Endothelial cell of umbilical vein (primary cell): ENCODE results near the gene MYO18A. TPM values are rescaled to one million over a fixed set of nuclear protein-coding genes. Genes with fewer than 3 reads are reported as not detected.

Source experiments
- BruUV-seq: library from RNA; stranded (reverse); fragments of 400-500 nt; replicated peaks from 2 replicates; lab custom pipeline; 2021; lab: Mats Ljungman, UMichigan
- CTCF ChIA-PET: fragments of 300-600, 350-600 bp; sonication (Branson Sonifier 250); formaldehyde crosslinking; loops from one replicate; lab custom pipeline; 2021; ENCODE audit warnings: antibody characterized with exemption, inconsistent platforms; lab: Charles Lee
- POLR2A ChIA-PET: fragments of 300-600, 350-600 bp; sonication (Branson Sonifier 250); formaldehyde crosslinking; loops from one replicate; lab custom pipeline; 2021; ENCODE audit warnings: antibody characterized with exemption, inconsistent platforms; lab: Charles Lee
- DNase-seq: peaks from one replicate; pipeline ENCODE4 v3.0.0-alpha.2; 2011; ENCODE audit warnings: low read depth, low spot score
- FAIRE-seq: peaks from 2 replicates; lab custom pipeline; 2011; peaks lifted over from hg19 to GRCh38; lab: Jason Lieb, UNC
- H2AFZ ChIP-seq: 2 replicates; pipeline ENCODE4 v1.6.0; 2012; ENCODE audit warnings: low read depth, low read length, control low read depth, inconsistent platforms
- H3K27ac ChIP-seq: 2 replicates; pipeline ENCODE4 v1.5.1; 2011; ENCODE audit warnings: low read depth, mild to moderate bottlenecking, control low read depth, low read length, moderate library complexity; ENCODE audit not compliant: insufficient read depth
- H3K27me3 ChIP-seq, 2 experiments: 2 replicates each; pipeline versions ENCODE4 v1.6.0 to v1.6.1; 2011; ENCODE audit warnings: low read length in 2 of 2, mixed read lengths in 1 of 2; ENCODE audit not compliant: control insufficient read depth in 2 of 2, insufficient read depth in 2 of 2
- H3K36me3 ChIP-seq, 2 experiments: 2 replicates in 1 of 2; 3 replicates in 1 of 2; pipeline ENCODE4 v1.5.1; 2011; ENCODE audit warnings: low read length in 2 of 2, mild to moderate bottlenecking in 1 of 2, moderate library complexity in 1 of 2; ENCODE audit not compliant: control insufficient read depth in 2 of 2, insufficient read depth in 2 of 2; ENCODE audit errors: extremely low read depth in 1 of 2
- H3K4me1 ChIP-seq: 3 replicates; pipeline ENCODE4 v1.5.1; 2011; ENCODE audit warnings: mild to moderate bottlenecking, low read length; ENCODE audit not compliant: control insufficient read depth, insufficient read depth; ENCODE audit errors: extremely low read depth
- H3K4me2 ChIP-seq: 2 replicates; pipeline ENCODE4 v1.6.1; 2011; ENCODE audit warnings: low read length, control low read depth, mixed read lengths; ENCODE audit not compliant: insufficient read depth
- H3K4me3 ChIP-seq, 3 experiments: fragments of 200-600 bp in 1 of 3; sonication (generic), shearing (Covaris generic) in 1 of 3; replicated peaks in 1 of 3; 2 replicates each; pipeline ENCODE4 v1.5.1; 2011 to 2016; ENCODE audit warnings: control low read depth in 3 of 3, low read length in 3 of 3, mild to moderate bottlenecking in 2 of 3, inconsistent platforms in 1 of 3, low read depth in 1 of 3, moderate library complexity in 1 of 3; ENCODE audit not compliant: insufficient read depth in 1 of 3
- H3K79me2 ChIP-seq: 2 replicates; pipeline ENCODE4 v1.6.0; 2012; ENCODE audit warnings: low read length, inconsistent platforms; ENCODE audit not compliant: control insufficient read depth, insufficient read depth
- H3K9ac ChIP-seq: replicated peaks from 2 replicates; pipeline ENCODE3; 2011; ENCODE audit warnings: low read length, control low read depth; ENCODE audit not compliant: insufficient read depth; ENCODE audit errors: extremely low read depth
- H3K9me1 ChIP-seq: replicated peaks from 3 replicates; pipeline ENCODE4 v1.6.0; 2011; ENCODE audit warnings: mild to moderate bottlenecking, low read length; ENCODE audit not compliant: control insufficient read depth, insufficient read depth; ENCODE audit errors: extremely low read depth
- H3K9me3 ChIP-seq: replicated peaks from 2 replicates; pipeline ENCODE4 v1.5.1; 2012; ENCODE audit warnings: low read length, inconsistent platforms; ENCODE audit not compliant: control insufficient read depth, insufficient read depth
- H4K20me1 ChIP-seq: replicated peaks from 2 replicates; pipeline ENCODE3; 2011; ENCODE audit warnings: mild to moderate bottlenecking, low read length; ENCODE audit not compliant: control insufficient read depth, insufficient read depth; ENCODE audit errors: extremely low read depth
- CTCF ChIP-seq, 2 donors: IDR thresholded peaks; 1 replicate in 1 of 2; 2 replicates in 1 of 2; pipeline ENCODE4 v1.5.1; 2011; ENCODE audit warnings: low read length in 2 of 2, mild to moderate bottlenecking in 2 of 2, moderate library complexity in 2 of 2, control low read depth in 1 of 2, inconsistent platforms in 1 of 2, low read depth in 1 of 2; ENCODE audit not compliant: insufficient read depth in 1 of 2; ENCODE audit errors: extremely low read depth in 1 of 2
- EZH2 ChIP-seq: IDR thresholded peaks from 2 replicates; pipeline ENCODE4 v1.6.1; 2012; ENCODE audit warnings: borderline replicate concordance, low read depth, mild to moderate bottlenecking, moderate library complexity, low read length, inconsistent platforms; ENCODE audit not compliant: severe bottlenecking
- FOS ChIP-seq: IDR thresholded peaks from 2 replicates; pipeline ENCODE4 v1.6.1; 2011; ENCODE audit warnings: mild to moderate bottlenecking, low read length, moderate library complexity, borderline replicate concordance; ENCODE audit not compliant: insufficient read depth
- GATA2 ChIP-seq: IDR thresholded peaks from 2 replicates; pipeline ENCODE4 v1.7.0; 2011; ENCODE audit warnings: low read depth, mild to moderate bottlenecking, moderate library complexity, mixed read lengths, low read length; ENCODE audit not compliant: insufficient read length, insufficient read depth
- JUN ChIP-seq: IDR thresholded peaks from 2 replicates; pipeline ENCODE4 v1.6.1; 2011; ENCODE audit warnings: borderline replicate concordance, low read depth; ENCODE audit not compliant: insufficient read length, insufficient read depth
- MAX ChIP-seq: IDR thresholded peaks from 2 replicates; pipeline ENCODE4 v1.6.1; 2011; ENCODE audit not compliant: insufficient read depth, insufficient read length
- MYC ChIP-seq: IDR thresholded peaks from one replicate; pipeline ENCODE4 v1.6.1; 2011; ENCODE audit warnings: mild to moderate bottlenecking, low read depth, low read length
- POLR2A ChIP-seq: IDR thresholded peaks from 2 replicates; pipeline ENCODE4 v1.6.1; 2012; ENCODE audit warnings: low read depth, mild to moderate bottlenecking, control low read depth, low read length
- POLR2AphosphoS5 ChIP-seq: IDR thresholded peaks from 2 replicates; pipeline ENCODE4 v1.6.1; 2012; ENCODE audit warnings: low read depth, mild to moderate bottlenecking, control low read depth, low read length, moderate library complexity; ENCODE audit not compliant: insufficient read depth
- dilution Hi-C: fragments of 300-500 bp; cut with MboI; formaldehyde crosslinking; loops from one replicate; pipeline ENCODE4 v1.15.0; 2019; ENCODE audit warnings: low sequenced_read_pairs; ENCODE audit not compliant: extremely low pct_ligation_motif_present
- intact Hi-C: fragments of 100-400 bp; cut with micrococcal nuclease; formaldehyde crosslinking; loops from one replicate; pipeline ENCODE4 v1.10.0; 2022
- polyA plus RNA-seq, 4 experiments: library from polyadenylated mRNA; depleted of rRNA in 3 of 4; stranded (reverse) in 3 of 4; unstranded in 1 of 4; fragments of >200 nt; gene quantifications; 2 replicates each; pipeline versions ENCODE4 v1.2.1 to v1.2.3, GENCODE V29; 2011 to 2012; ENCODE audit warnings: missing spikeins in 1 of 4
- total RNA-seq: library from RNA; stranded (reverse); gene quantifications from 2 replicates; pipeline ENCODE4 v1.2.3, GENCODE V29; 2021

The MYO18A gene
- total and polyA plus RNA-seq, 2 donors (not counting 3 experiments of a cell fraction or from before 2014, with no cell fraction given) = 3.9 to 28.3 TPM

- H3K4me1 ChIP-seq = peaks cover 8% of the 10 kb centered on the region
- CTCF ChIA-PET = interaction anchor here (1.8 to 8.8 kb wide), 6 partner anchors 11 to 109 kb away, joined by 8 to 242 read pairs (median 36); no protein-coding TSS in a partner anchor
- dilution Hi-C loops (no loop called here), intact Hi-C loops (no loop called here)
- no peak for TF ChIP-seq MYC
- no peak for TF ChIP-seq POLR2A
- TF ChIP-seq CTCF (IDR thresholded peaks at IDR 0.05; ENCODE audit: extremely low read depth in 1 of 2, insufficient read depth in 1 of 2, low read depth in 1 of 2, low read length in 2 of 2) = no peak
- TF ChIP-seq POLR2AphosphoS5 = no peak
- no peak for TF ChIP-seq GATA2
- no peak for TF ChIP-seq FOS
- no peak for TF ChIP-seq EZH2
- no peak for TF ChIP-seq JUN
- no peak for TF ChIP-seq MAX
- no peaks in the 10 kb centered on the region for H3K9me3 ChIP-seq
- BruUV-seq = no TSS peak
- no peak overlapping the region for H3K4me3 ChIP-seq
- no peak overlapping the region for H2AFZ ChIP-seq
- no peak overlapping the region for H3K4me2 ChIP-seq
- DNase-seq (no peak), FAIRE-seq (no peak)
- H4K20me1 ChIP-seq = no peaks in the 10 kb centered on the region
- POLR2A ChIA-PET = no interaction called here
- no peaks in the 10 kb centered on the region for H3K36me3 ChIP-seq
- H3K27ac ChIP-seq = no peak overlapping the region
- H3K79me2 ChIP-seq = no peaks in the 10 kb centered on the region
- H3K9me1 ChIP-seq = no peaks in the 10 kb centered on the region
- H3K27me3 ChIP-seq = no peaks in the 10 kb centered on the region
- H3K9ac ChIP-seq = no peak overlapping the region
Measured at GRCh38 chr17:29181226-29181625, 1.0 kb upstream of the MYO18A start.
